Measurements from ENCODE around the gene AMFR. TPM values are rescaled to one million over a fixed set of nuclear protein-coding genes. Genes with fewer than 3 reads are reported as not detected.
A peak's percentile ranks its signal among the peaks of the same experiment; 100 is the strongest.

The AMFR gene
- total and polyA plus RNA-seq, 10 of the 15 experiments (the other 5 are each of a cell fraction or from before 2014, with no cell fraction given) = 8.2 to 67.6 (median 28.1) TPM

DNA sequence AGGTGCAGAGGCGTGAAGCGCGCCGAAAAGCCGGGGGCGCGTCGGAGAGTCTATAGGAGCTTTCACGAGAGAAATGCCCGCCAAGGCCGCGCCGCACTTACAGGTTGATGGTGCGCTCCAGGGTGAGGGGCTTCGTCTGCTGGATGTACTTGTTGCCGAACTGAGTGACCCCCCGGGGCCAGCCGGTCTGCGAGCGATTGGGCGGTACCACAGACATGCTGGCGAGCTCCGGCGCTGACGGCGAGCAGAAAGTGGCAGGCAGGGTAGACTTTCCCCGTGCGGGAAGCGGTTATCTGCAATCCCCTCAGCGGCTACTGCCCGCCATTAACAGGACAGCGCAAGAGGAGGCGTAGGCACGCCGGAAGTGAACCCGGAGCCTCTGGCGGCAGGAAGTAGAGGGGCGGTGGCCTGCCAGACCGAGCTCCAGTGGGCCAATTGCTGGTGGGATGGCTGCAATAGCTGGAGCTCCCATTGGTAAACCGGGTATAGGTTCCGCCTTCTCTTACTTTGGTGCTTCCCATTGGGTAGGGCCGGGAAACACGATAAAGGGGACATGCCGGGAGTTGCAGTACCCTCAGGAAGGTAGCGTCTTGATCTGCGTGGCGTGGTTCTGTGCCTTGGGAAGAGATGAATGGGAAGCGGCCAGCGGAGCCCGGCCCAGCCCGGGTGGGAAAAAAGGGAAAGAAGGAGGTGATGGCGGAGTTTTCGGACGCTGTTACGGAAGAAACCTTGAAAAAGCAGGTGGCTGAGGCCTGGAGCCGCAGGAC lies 25.8 kb upstream of the AMFR start, which contains the start of the genes NUDT21 and OGFOD1:
Gene NUDT21, minus strand, starts transcription at position 347 of the 767 bp plus-strand sequence. Its CDS starts 130 bp downstream, at position 217.
Gene OGFOD1, plus strand, starts transcription at position 569 of the 767 bp plus-strand sequence. Its CDS starts 59 bp downstream, at position 628.
- Histone ChIP-seq H3K27me3 (replicated peaks in 1 of 2; ENCODE audit: control insufficient read depth in 2 of 2, insufficient read depth in 2 of 2, low read length in 1 of 2) (no peaks in the 10 kb centered on the region), H3K4me2 (ENCODE audit: control insufficient read depth, insufficient read depth) (peak within 1 kb of the TSS; percentile 97), H3K9me3 (replicated peaks; ENCODE audit: control insufficient read depth, insufficient read depth, low read length) (no peaks in the 10 kb centered on the region), H3K4me3 (peak within 1 kb of the TSS; percentile 94), H3K36me3 (ENCODE audit: control insufficient read depth in 2 of 2, insufficient read depth in 2 of 2, low read length in 1 of 2) (peaks cover 0 to 15% of the 10 kb centered on the region in 2 experiments; a peak in 2 of 4 replicates), H3K27ac (ENCODE audit: control insufficient read depth, insufficient read depth) (peak within 1 kb of the TSS; percentile 83), H3K79me2 (ENCODE audit: control insufficient read depth, insufficient read depth, low read length) (peaks cover 73% of the 10 kb centered on the region), H3K9ac (ENCODE audit: control insufficient read depth, insufficient read depth, low read length) (peak within 1 kb of the TSS; percentile 89), H4K20me1 (ENCODE audit: control insufficient read depth, insufficient read depth) (no peaks in the 10 kb centered on the region), H3K4me1 (ENCODE audit: control insufficient read depth, insufficient read depth, low read length) (peaks cover 3% of the 10 kb centered on the region; the same call in 1 of the 2 replicates), H2AFZ (ENCODE audit: control insufficient read depth, low read depth, low read length) (peak within 1 kb of the TSS; percentile 88)
- peak; percentile 89 for FAIRE-seq
- peak; percentile 93 for DNase-seq (ENCODE audit: low read depth, low spot score)
- intact Hi-C loops (cut with micrococcal nuclease; ENCODE audit: unreplicated experiment) (no loop called here), in situ Hi-C loops (cut with MboI) (no loop called here)
- ATAC-seq = peak; percentile 97
- ChIA-PET CTCF (interaction anchor here (0.6 to 1.4 kb wide), 7 partner anchors 9 to 250 kb away, joined by 3 to 8 read pairs (median 4); no protein-coding TSS in a partner anchor), RAD21 (ENCODE audit: unreplicated experiment) (interaction anchor here (0.7 to 1.4 kb wide), 6 partner anchors 12 to 250 kb away, joined by 3 to 11 read pairs (median 3); partner anchors contain the start of gene BBS2), SMC1A (ENCODE audit: uncharacterized antibody, unreplicated experiment) (interaction anchor here (0.7 to 1.3 kb wide), 6 partner anchors 22 to 38 kb away, joined by 3 to 8 read pairs (median 4); no protein-coding TSS in a partner anchor), POLR2A (interaction anchor here (0.6 to 2.3 kb wide), 6 partner anchors 9 to 95 kb away, joined by 3 to 8 read pairs (median 4); no protein-coding TSS in a partner anchor)
- WGBS (ENCODE audit: insufficient coverage, insufficient replicate concordance, low lambda C conversion rate, missing lambda C conversion rate) = 1% methylated on average over 55 of the region's 56 CpGs
- BruUV-seq (replicated peaks) = no TSS peak
- TF ChIP-seq HDAC6 (IDR thresholded peaks at IDR 0.05; ENCODE audit: unreplicated experiment) (no peak), ZBED1 (IDR thresholded peaks at IDR 0.05; ENCODE audit: borderline replicate concordance) (no peak), IKZF1 (conservative IDR thresholded peaks at IDR 0.05) (peak; percentile 82), SMAD5 (IDR thresholded peaks at IDR 0.05; ENCODE audit: low read depth) (no peak), PML (IDR thresholded peaks at IDR 0.05; ENCODE audit: low read length) (peak; percentile 47; the same call in 1 of the 2 replicates), HDAC2 (IDR thresholded peaks at IDR 0.05) (no peak), RCOR1 (conservative IDR thresholded peaks at IDR 0.05; ENCODE audit: low read depth, low read length) (no peak), CBFB (IDR thresholded peaks at IDR 0.05; ENCODE audit: low read depth) (peak; percentile 32; the same call in 1 of the 2 replicates), EP300 (IDR thresholded peaks at IDR 0.05; ENCODE audit: borderline replicate concordance in 1 of 2, control insufficient read depth in 1 of 2, low read depth in 2 of 2, low read length in 2 of 2) (no peak), ZNF207 (IDR thresholded peaks at IDR 0.05; ENCODE audit: borderline replicate concordance) (no peak), NFYB (IDR thresholded peaks at IDR 0.05; ENCODE audit: insufficient read depth, low read depth, low read length) (peak; percentile 95), KDM1A (IDR thresholded peaks at IDR 0.05; ENCODE audit: borderline replicate concordance) (no peak)
- TF ChIP-seq, protein P1, sequence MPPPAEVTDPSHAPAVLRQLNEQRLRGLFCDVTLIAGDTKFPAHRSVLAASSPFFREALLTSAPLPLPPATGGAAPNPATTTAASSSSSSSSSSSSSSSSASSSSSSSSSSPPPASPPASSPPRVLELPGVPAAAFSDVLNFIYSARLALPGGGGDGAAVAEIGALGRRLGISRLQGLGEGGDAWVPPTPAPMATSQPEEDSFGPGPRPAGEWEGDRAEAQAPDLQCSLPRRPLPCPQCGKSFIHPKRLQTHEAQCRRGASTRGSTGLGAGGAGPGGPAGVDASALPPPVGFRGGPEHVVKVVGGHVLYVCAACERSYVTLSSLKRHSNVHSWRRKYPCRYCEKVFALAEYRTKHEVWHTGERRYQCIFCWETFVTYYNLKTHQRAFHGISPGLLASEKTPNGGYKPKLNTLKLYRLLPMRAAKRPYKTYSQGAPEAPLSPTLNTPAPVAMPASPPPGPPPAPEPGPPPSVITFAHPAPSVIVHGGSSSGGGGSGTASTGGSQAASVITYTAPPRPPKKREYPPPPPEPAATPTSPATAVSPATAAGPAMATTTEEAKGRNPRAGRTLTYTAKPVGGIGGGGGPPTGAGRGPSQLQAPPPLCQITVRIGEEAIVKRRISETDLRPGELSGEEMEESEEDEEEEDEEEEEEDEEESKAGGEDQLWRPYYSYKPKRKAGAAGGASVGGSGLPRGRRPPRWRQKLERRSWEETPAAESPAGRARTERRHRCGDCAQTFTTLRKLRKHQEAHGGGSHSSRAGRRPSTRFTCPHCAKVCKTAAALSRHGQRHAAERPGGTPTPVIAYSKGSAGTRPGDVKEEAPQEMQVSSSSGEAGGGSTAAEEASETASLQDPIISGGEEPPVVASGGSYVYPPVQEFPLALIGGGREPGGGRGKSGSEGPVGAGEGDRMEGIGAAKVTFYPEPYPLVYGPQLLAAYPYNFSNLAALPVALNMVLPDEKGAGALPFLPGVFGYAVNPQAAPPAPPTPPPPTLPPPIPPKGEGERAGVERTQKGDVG (CRISPR knock-in tag; IDR thresholded peaks at IDR 0.05) = no peak
- TF ChIP-seq, protein P2, sequence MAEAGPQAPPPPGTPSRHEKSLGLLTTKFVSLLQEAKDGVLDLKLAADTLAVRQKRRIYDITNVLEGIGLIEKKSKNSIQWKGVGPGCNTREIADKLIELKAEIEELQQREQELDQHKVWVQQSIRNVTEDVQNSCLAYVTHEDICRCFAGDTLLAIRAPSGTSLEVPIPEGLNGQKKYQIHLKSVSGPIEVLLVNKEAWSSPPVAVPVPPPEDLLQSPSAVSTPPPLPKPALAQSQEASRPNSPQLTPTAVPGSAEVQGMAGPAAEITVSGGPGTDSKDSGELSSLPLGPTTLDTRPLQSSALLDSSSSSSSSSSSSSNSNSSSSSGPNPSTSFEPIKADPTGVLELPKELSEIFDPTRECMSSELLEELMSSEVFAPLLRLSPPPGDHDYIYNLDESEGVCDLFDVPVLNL (IDR thresholded peaks at IDR 0.05; ENCODE audit: low read depth, low read length) = no peak
- TF ChIP-seq, protein P3, sequence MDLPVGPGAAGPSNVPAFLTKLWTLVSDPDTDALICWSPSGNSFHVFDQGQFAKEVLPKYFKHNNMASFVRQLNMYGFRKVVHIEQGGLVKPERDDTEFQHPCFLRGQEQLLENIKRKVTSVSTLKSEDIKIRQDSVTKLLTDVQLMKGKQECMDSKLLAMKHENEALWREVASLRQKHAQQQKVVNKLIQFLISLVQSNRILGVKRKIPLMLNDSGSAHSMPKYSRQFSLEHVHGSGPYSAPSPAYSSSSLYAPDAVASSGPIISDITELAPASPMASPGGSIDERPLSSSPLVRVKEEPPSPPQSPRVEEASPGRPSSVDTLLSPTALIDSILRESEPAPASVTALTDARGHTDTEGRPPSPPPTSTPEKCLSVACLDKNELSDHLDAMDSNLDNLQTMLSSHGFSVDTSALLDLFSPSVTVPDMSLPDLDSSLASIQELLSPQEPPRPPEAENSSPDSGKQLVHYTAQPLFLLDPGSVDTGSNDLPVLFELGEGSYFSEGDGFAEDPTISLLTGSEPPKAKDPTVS (IDR thresholded peaks at IDR 0.05; ENCODE audit: low read depth, low read length) = no peak
- TF ChIP-seq, protein P4, sequence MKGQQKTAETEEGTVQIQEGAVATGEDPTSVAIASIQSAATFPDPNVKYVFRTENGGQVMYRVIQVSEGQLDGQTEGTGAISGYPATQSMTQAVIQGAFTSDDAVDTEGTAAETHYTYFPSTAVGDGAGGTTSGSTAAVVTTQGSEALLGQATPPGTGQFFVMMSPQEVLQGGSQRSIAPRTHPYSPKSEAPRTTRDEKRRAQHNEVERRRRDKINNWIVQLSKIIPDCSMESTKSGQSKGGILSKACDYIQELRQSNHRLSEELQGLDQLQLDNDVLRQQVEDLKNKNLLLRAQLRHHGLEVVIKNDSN (IDR thresholded peaks at IDR 0.05; ENCODE audit: borderline replicate concordance, extremely low read length, insufficient read depth, low read depth, low read length) = no peak

Measured in GM12878 (cell line).